HepG2 (cell line): ENCODE results near the gene SLC22A5. TPM values are rescaled to one million over a fixed set of nuclear protein-coding genes. Genes with fewer than 3 reads are reported as not detected.
A peak's percentile ranks its signal among the peaks of the same experiment; 100 is the strongest.

ENCODE experiments used
- ARID2 ChIP-seq: sonication (generic); formaldehyde crosslinking; IDR thresholded peaks from 2 replicates; pipeline ENCODE4 v1.8.1; 2022; ENCODE audit warnings: mild to moderate bottlenecking, missing genetic modification reagents, borderline replicate concordance
- FOXO1 ChIP-seq: sonication (generic); formaldehyde crosslinking; IDR thresholded peaks from 2 replicates; pipeline ENCODE4 v1.4.0; 2020; ENCODE audit warnings: missing genetic modification reagents
- HDAC6 ChIP-seq: fragments of 200-600 bp; sonication (generic); IDR thresholded peaks from 2 replicates; pipeline ENCODE4 v1.7.0; 2017; ENCODE audit warnings: mild to moderate bottlenecking, antibody characterized with exemption, low read length, low read depth
- IKZF1 ChIP-seq: fragments of 450-650 bp; IDR thresholded peaks from 2 replicates; pipeline ENCODE4 v1.7.1; 2016
- KAT7 ChIP-seq: IDR thresholded peaks from 2 replicates; pipeline ENCODE4 v1.6.1; 2018; ENCODE audit warnings: borderline replicate concordance, missing compliant biosample characterization
- KIAA2018 ChIP-seq: sonication (generic); formaldehyde crosslinking; IDR thresholded peaks from 2 replicates; pipeline ENCODE4 v1.5.0; 2020; ENCODE audit warnings: mild to moderate bottlenecking, missing genetic modification reagents, borderline replicate concordance
- MATR3 ChIP-seq: sonication (generic); formaldehyde crosslinking; IDR thresholded peaks from 2 replicates; pipeline ENCODE4 v1.4.0; 2020; ENCODE audit warnings: missing genetic modification reagents
- NFIC ChIP-seq: IDR thresholded peaks from 2 replicates; pipeline ENCODE4 v1.6.1; 2012; ENCODE audit warnings: mild to moderate bottlenecking, low read length, inconsistent platforms
- NKX3-1 ChIP-seq: sonication (generic); formaldehyde crosslinking; IDR thresholded peaks from 2 replicates; pipeline ENCODE4 v1.5.0; 2020; ENCODE audit warnings: missing genetic modification reagents
- POLR2AphosphoS5 ChIP-seq: IDR thresholded peaks from 2 replicates; pipeline ENCODE4 v1.6.1; 2012; ENCODE audit warnings: low read depth, low read length
- RELA ChIP-seq: sonication (generic); formaldehyde crosslinking; IDR thresholded peaks from 2 replicates; pipeline ENCODE4 v1.4.0; 2020; ENCODE audit warnings: missing genetic modification reagents
- SCMH1 ChIP-seq: sonication (generic); formaldehyde crosslinking; IDR thresholded peaks from 2 replicates; pipeline ENCODE4 v1.9.0; 2021; ENCODE audit warnings: missing genetic modification reagents, mild to moderate bottlenecking, borderline replicate concordance
- SIX4 ChIP-seq: sonication (generic); formaldehyde crosslinking; IDR thresholded peaks from 2 replicates; pipeline ENCODE4 v1.4.0; 2020; ENCODE audit warnings: missing genetic modification reagents
- TCF7L2 ChIP-seq: IDR thresholded peaks from 2 replicates; pipeline ENCODE4 v1.6.1; 2011; ENCODE audit warnings: mild to moderate bottlenecking, low read depth, low read length, moderate library complexity
- ZBTB7A ChIP-seq: sonication (generic); formaldehyde crosslinking; IDR thresholded peaks from 2 replicates; pipeline ENCODE4 v1.8.0; 2022; ENCODE audit warnings: mild to moderate bottlenecking, missing genetic modification reagents
- ZFYVE20 ChIP-seq: sonication (generic); formaldehyde crosslinking; IDR thresholded peaks from 2 replicates; pipeline ENCODE4 v1.8.0; 2023; ENCODE audit warnings: low read depth, mild to moderate bottlenecking, moderate library complexity, missing genetic modification reagents, borderline replicate concordance
- ZNF614 ChIP-seq: IDR thresholded peaks from 2 replicates; pipeline ENCODE4 v1.6.1; 2018; ENCODE audit warnings: missing biosample characterization, missing genetic modification reagents, inconsistent platforms, borderline replicate concordance
- ZNF687 ChIP-seq: sonication (generic); formaldehyde crosslinking; IDR thresholded peaks from 2 replicates; pipeline ENCODE4 v1.5.1; 2020; ENCODE audit warnings: mild to moderate bottlenecking, missing genetic modification reagents, moderate library complexity
- ZSCAN25 ChIP-seq: sonication (generic); formaldehyde crosslinking; IDR thresholded peaks from 2 replicates; pipeline ENCODE4 v1.8.0; 2022; ENCODE audit warnings: mild to moderate bottlenecking, missing genetic modification reagents
- polyA plus RNA-seq, 8 experiments: library from polyadenylated mRNA; depleted of rRNA in 3 of 8; stranded (reverse) in 7 of 8; unstranded in 1 of 8; fragments of >200 nt; fragmentation: Illumina TruSeq in 4 of 8; extraction: Trizol in 4 of 8; gene quantifications; 2 replicates each; pipeline versions ENCODE4 v1.2.1 to v1.2.3, GENCODE V29; 2011 to 2016; ENCODE audit warnings: low read depth in 4 of 8, missing spikeins in 1 of 8, mixed read lengths in 1 of 8; ENCODE audit not compliant: insufficient read depth in 1 of 8
- total RNA-seq, 5 experiments: library from RNA; depleted of rRNA; stranded (reverse); fragments of >200 nt; fragmentation: Illumina TruSeq; extraction: Trizol; gene quantifications; 2 replicates each; pipeline ENCODE4 v1.2.3, GENCODE V29; 2016; ENCODE audit warnings: low read depth in 1 of 5

SLC22A5 gene
- total and polyA plus RNA-seq, 2 of the 13 experiments (the other 11 are each of a cell fraction or from before 2014, with no cell fraction given): 7.1 to 15.1 TPM

GRCh38 chr5:132422720-132423437, 53.4 kb downstream of the SLC22A5 start (continued):
- TF ChIP-seq IKZF1: no peak
- TF ChIP-seq KIAA2018 (CRISPR knock-in tag): no peak
- TF ChIP-seq FOXO1: peak; percentile 55; the same call in 1 of the 2 replicates
- TF ChIP-seq TCF7L2: no peak
- no peak for TF ChIP-seq POLR2AphosphoS5
- TF ChIP-seq SIX4 (CRISPR knock-in tag): no peak
- TF ChIP-seq SCMH1 (CRISPR knock-in tag): no peak
- TF ChIP-seq MATR3: no peak
- TF ChIP-seq ZBTB7A (CRISPR knock-in tag): peak; percentile 42; the same call in 1 of the 2 replicates
- TF ChIP-seq ZNF687 (CRISPR knock-in tag): peak; percentile 33; the same call in 1 of the 2 replicates
- TF ChIP-seq ZSCAN25 (CRISPR knock-in tag): no peak
- peak; percentile 21; the same call in 1 of the 2 replicates for TF ChIP-seq ZNF614
- no peak for TF ChIP-seq ZFYVE20 (CRISPR knock-in tag)
- TF ChIP-seq HDAC6: no peak
- no peak for TF ChIP-seq NKX3-1 (CRISPR knock-in tag)
- no peak for TF ChIP-seq ARID2 (CRISPR knock-in tag)
- no peak for TF ChIP-seq KAT7 (CRISPR knock-in tag)
- no peak for TF ChIP-seq NFIC
- 0 out of 2 replicates have a peak, but pooled peaks have one; percentile 42 for TF ChIP-seq RELA
